Smooth muscle cell (in vitro differentiated cells): ENCODE results near the gene CAB39. TPM values are rescaled to one million over a fixed set of nuclear protein-coding genes. Genes with fewer than 3 reads are reported as not detected.
A peak's percentile ranks its signal among the peaks of the same experiment; 100 is the strongest.

Experiments used
- DNase-seq: peaks from one replicate; lab custom pipeline; 2025; ENCODE audit not compliant: unreplicated experiment; lab: John Stamatoyannopoulos, UW
- H2AFZ ChIP-seq: fragments of 200-600 bp; sonication (generic); 2 replicates; pipeline ENCODE4 v1.6.0; 2016; ENCODE audit warnings: antibody characterized with exemption, low read depth, mild to moderate bottlenecking
- H3F3A ChIP-seq: fragments of 200-600 bp; sonication (generic); 2 replicates; pipeline ENCODE4 v1.6.0; 2017; ENCODE audit warnings: antibody characterized with exemption, low read depth
- H3K27ac ChIP-seq: fragments of 200-600 bp; sonication (generic); 2 replicates; pipeline ENCODE4 v1.5.1; 2016; ENCODE audit warnings: low read depth, mild to moderate bottlenecking
- H3K27me3 ChIP-seq: fragments of 200-600 bp; sonication (generic); 2 replicates; pipeline ENCODE4 v1.6.1; 2016; ENCODE audit warnings: low read depth, mild to moderate bottlenecking
- H3K36me3 ChIP-seq: fragments of 200-600 bp; sonication (generic); 2 replicates; pipeline ENCODE4 v1.5.1; 2016; ENCODE audit warnings: low read depth
- H3K4me1 ChIP-seq: fragments of 200-600 bp; sonication (generic); 2 replicates; pipeline ENCODE4 v1.5.1; 2016; ENCODE audit warnings: low read depth
- H3K4me2 ChIP-seq: fragments of 200-600 bp; sonication (generic); 2 replicates; pipeline ENCODE4 v1.6.0; 2016; ENCODE audit warnings: mild to moderate bottlenecking
- H3K4me3 ChIP-seq: fragments of 200-600 bp; sonication (generic); 2 replicates; pipeline ENCODE4 v1.5.1; 2016; ENCODE audit warnings: mild to moderate bottlenecking
- H3K79me2 ChIP-seq: fragments of 200-600 bp; sonication (generic); 2 replicates; pipeline ENCODE4 v1.6.0; 2016; ENCODE audit warnings: low read depth, mild to moderate bottlenecking
- H3K9ac ChIP-seq: fragments of 200-600 bp; sonication (generic); 2 replicates; pipeline ENCODE4 v1.6.0; 2016; ENCODE audit warnings: low read depth
- H3K9me3 ChIP-seq: fragments of 200-600 bp; sonication (generic); replicated peaks from 2 replicates; pipeline ENCODE4 v1.5.1; 2016; ENCODE audit warnings: low read depth
- H4K20me1 ChIP-seq: fragments of 200-600 bp; sonication (generic); 2 replicates; pipeline ENCODE4 v1.6.0; 2016; ENCODE audit warnings: low read depth
- WGBS: methylation state at CpG from one replicate; pipeline ENCODE4 v1.1.7; 2016; ENCODE audit warnings: low lambda C conversion rate; 5-methylcytosine and 5-hydroxymethylcytosine counted together
- polyA plus RNA-seq: library from polyadenylated mRNA; unstranded; fragments of >200 nt; fragmentation: Nextera tagmentation; extraction: Ambion mirVana; gene quantifications from 2 replicates; pipeline ENCODE4 v1.2.1, GENCODE V29; 2016
- total RNA-seq: library from RNA; depleted of rRNA; stranded (reverse); fragments of >200 nt; gene quantifications from 2 replicates; pipeline ENCODE4 v1.2.3, GENCODE V29; 2014
- TF ChIP-seq, protein P1 (sequence below): fragments of 200-600 bp; sonication (generic); IDR thresholded peaks from 2 replicates; pipeline ENCODE4 v1.5.1; 2017; ENCODE audit warnings: borderline replicate concordance, mild to moderate bottlenecking, antibody characterized with exemption; ENCODE audit not compliant: insufficient read depth, poor library complexity, severe bottlenecking

CAB39 gene
- total and polyA plus RNA-seq, 2 experiments from 2014 or later, result 21.7 to 62.4 TPM

DNA sequence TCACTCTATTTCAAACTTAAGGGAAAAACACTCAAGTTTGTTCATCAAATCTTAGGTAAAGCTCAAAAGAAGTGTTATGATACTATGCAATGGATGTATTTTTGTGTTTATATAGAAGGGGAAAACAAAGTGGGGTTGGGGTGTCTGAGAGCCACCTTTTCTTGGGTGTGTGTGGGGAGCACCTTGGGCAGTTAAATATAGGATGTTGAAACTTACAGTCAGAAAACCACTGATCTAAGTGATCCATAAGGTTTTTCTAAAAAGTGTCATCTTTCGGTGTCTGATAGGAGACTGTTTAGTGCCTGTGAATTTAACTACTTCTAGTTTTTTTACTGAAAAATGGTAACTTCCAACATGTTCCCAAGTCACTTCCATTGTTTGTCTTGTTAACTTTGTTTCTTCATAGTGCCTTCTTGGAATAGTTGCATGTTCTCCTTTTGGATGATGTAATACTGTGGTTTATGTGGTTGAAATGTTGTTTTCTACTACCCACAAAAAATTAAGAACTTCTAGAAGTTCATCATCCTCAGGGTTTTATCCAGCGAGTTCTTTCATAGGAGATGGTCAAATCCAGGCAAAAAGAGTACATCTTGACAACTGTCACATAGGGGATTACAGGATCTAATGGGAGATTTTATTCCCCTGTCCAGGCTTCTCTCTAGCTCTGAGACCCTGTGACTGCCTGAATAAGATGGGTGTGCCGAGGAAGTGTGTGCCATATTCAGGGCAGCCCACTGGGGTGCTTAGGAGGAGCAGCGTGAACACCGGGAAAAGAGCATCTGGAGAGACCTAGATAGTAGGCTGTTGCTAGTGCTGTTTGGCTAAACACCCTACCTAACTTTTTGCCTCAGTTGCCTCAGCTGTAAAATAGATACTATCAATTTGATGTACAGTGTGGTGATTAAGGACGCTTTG lies 46.2 kb downstream of the CAB39 start:
- TF ChIP-seq, protein P1, sequence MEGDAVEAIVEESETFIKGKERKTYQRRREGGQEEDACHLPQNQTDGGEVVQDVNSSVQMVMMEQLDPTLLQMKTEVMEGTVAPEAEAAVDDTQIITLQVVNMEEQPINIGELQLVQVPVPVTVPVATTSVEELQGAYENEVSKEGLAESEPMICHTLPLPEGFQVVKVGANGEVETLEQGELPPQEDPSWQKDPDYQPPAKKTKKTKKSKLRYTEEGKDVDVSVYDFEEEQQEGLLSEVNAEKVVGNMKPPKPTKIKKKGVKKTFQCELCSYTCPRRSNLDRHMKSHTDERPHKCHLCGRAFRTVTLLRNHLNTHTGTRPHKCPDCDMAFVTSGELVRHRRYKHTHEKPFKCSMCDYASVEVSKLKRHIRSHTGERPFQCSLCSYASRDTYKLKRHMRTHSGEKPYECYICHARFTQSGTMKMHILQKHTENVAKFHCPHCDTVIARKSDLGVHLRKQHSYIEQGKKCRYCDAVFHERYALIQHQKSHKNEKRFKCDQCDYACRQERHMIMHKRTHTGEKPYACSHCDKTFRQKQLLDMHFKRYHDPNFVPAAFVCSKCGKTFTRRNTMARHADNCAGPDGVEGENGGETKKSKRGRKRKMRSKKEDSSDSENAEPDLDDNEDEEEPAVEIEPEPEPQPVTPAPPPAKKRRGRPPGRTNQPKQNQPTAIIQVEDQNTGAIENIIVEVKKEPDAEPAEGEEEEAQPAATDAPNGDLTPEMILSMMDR, result no peak
- H2AFZ ChIP-seq, result no peak overlapping the region
- H3K27me3 ChIP-seq, result no peaks in the 10 kb centered on the region
- no peaks in the 10 kb centered on the region for H3K9me3 ChIP-seq
- no peaks in the 10 kb centered on the region for H3K36me3 ChIP-seq
- peaks cover 65% of the 10 kb centered on the region for H4K20me1 ChIP-seq
- peaks cover 65% of the 10 kb centered on the region for H3K79me2 ChIP-seq
- H3K9ac ChIP-seq, result peak overlapping the region; percentile 69
- peaks cover 17% of the 10 kb centered on the region for H3F3A ChIP-seq
- H3K4me2 ChIP-seq, result peak overlapping the region; percentile 56
- peak overlapping the region; percentile 87 for H3K27ac ChIP-seq
- H3K4me1 ChIP-seq, result peaks cover 25% of the 10 kb centered on the region
- no peak for DNase-seq
- no peak overlapping the region for H3K4me3 ChIP-seq
- 58% methylated on average over 6 of the region's 6 CpGs for WGBS

DNA sequence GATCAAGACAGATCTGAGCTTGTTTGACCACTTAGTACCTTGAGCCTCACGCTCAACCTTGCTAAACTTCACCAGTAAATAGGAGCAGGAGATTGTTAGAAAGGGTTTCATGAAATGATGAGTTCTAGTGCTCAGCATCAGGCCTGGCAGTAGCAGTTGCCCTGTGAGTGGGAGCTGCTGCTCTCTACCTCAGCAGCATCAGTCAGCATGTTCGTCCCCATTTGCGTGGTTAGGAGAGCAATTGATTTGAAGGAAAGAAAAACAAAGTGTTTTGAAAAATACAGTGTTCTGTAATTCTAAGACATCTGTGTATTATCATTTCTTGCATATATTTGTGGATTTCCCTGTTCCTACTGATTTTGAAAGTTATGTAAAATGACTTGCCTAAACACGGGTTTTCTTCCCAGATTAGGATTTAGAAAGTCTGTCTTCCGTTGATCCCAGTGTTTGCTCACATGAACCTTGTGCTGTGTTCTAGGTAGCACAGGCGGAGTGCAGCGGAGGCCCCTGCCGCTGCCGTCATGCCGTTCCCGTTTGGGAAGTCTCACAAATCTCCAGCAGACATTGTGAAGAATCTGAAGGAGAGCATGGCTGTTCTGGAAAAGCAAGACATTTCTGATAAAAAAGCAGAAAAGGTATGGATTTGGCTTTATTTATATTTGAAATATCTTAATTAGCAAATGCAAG lies 47.0 kb downstream of the CAB39 start:
- peaks cover 25% of the 10 kb centered on the region for H3K4me1 ChIP-seq
- peak overlapping the region; percentile 13 for H3K9ac ChIP-seq
- peaks cover 17% of the 10 kb centered on the region for H3F3A ChIP-seq
- peak overlapping the region; percentile 56 for H3K4me2 ChIP-seq
- 61% methylated on average over 11 of the region's 11 CpGs for WGBS
- H3K9me3 ChIP-seq, result no peaks in the 10 kb centered on the region
- H3K27ac ChIP-seq, result peak overlapping the region; percentile 87
- no peaks in the 10 kb centered on the region for H3K36me3 ChIP-seq
- no peaks in the 10 kb centered on the region for H3K27me3 ChIP-seq
- H2AFZ ChIP-seq, result no peak overlapping the region
- TF ChIP-seq, protein P1, result no peak
- H3K4me3 ChIP-seq, result peak overlapping the region; percentile 7
- no peak for DNase-seq
- peaks cover 65% of the 10 kb centered on the region for H3K79me2 ChIP-seq
- peaks cover 65% of the 10 kb centered on the region for H4K20me1 ChIP-seq

DNA sequence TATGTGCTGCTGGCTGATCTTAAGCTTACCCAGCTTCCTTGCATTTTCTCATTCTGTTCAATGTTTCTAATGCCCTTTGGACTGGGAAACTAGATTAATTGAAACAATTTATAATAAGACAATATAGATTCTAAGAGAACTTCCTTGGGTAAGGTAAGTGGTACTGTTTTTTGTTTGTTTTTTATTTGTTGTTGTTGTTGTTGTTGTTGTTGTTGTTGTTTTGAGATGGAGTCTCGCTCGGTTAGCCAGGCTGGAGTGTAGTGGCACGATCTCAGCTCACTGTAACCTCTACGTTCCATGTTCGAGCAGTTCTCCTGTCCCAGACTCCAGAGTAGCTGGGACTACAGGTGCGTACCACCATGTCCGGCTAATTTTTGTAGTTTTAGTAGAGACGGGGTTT lies 49.1 kb downstream of the CAB39 start:
- Histone ChIP-seq H3K27me3 (no peaks in the 10 kb centered on the region), H3K36me3 (no peaks in the 10 kb centered on the region), H2AFZ (no peak overlapping the region), H3K4me2 (no peak overlapping the region), H3K79me2 (peaks cover 55% of the 10 kb centered on the region), H3K4me1 (peaks cover 32% of the 10 kb centered on the region), H3K9me3 (no peaks in the 10 kb centered on the region), H3K9ac (no peak overlapping the region), H4K20me1 (peaks cover 60% of the 10 kb centered on the region), H3K27ac (no peak overlapping the region), H3K4me3 (no peak overlapping the region), H3F3A (peaks cover 16% of the 10 kb centered on the region)
- WGBS, result 98% methylated on average over 8 of the region's 8 CpGs
- DNase-seq, result no peak
- TF ChIP-seq, protein P1, result no peak
